Measurements from ENCODE around the gene CBX8. TPM values are rescaled to one million over a fixed set of nuclear protein-coding genes. Genes with fewer than 3 reads are reported as not detected.

CBX8 gene
- total and polyA plus RNA-seq, 2 of the 13 experiments (the other 11 are each of a cell fraction or from before 2014, with no cell fraction given): 0.34 to 12.6 TPM

DNA sequence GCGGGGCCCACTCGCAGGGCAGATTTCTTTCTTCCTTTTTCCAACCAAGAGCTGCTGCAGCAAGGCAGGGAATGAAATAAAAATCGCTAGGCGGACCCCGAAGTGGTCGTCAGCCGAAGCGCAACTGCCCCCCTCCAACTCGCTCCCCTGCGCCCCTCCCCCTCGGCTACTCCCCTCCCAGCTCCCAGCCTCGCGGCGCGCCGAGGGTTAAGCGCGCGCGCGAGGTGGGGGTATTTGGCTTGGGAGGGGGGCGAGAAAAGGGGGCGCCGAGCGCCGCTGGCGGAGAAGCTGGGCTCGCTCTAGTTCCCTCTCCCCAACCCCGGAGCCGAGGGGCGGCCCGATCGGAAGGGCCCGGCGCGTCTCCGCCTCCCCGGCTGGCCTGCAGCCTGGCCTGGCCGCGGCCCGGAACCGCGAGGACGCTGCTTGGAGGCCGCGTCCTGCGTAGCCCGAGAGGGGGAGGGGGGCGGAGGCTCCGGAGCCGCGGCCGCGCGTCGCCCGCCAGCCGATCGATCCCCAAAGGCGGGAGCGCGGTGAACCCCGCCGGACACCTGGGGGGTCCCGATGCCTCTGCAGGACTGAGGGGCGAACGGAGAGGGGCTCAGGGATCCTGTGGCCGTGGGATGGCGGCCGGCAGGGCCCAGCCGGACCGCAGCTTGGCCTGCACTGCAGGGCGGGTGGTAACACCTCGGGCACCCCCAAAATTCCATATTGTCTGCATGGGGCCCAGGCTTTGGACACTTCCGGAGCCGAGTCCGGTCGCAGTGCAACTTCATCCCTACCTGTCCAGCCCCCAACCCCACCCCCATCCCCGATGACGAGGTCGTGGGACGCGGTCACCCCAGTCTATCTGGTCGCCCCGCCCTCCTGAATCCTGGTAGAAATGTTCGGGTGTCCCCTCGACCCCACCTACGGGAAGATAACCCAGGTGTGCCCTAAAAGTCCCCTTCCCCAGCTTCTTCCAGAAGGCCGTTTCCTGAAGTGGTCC is 47.2 kb upstream of the CBX8 start (continued):
- no peak for TF ChIP-seq TAF15 (IDR thresholded peaks at IDR 0.05; ENCODE audit: low read depth, low read length, poor library complexity, severe bottlenecking)
- TF ChIP-seq ZNF326 (CRISPR knock-in tag; IDR thresholded peaks at IDR 0.05; ENCODE audit: borderline replicate concordance): no peak
- TF ChIP-seq NFRKB (IDR thresholded peaks at IDR 0.05): no peak
- peak; percentile 93 for TF ChIP-seq ZNF563 (CRISPR knock-in tag; IDR thresholded peaks at IDR 0.05)
- no peak for TF ChIP-seq SATB2 (CRISPR knock-in tag; IDR thresholded peaks at IDR 0.05)
- TF ChIP-seq, protein P1, sequence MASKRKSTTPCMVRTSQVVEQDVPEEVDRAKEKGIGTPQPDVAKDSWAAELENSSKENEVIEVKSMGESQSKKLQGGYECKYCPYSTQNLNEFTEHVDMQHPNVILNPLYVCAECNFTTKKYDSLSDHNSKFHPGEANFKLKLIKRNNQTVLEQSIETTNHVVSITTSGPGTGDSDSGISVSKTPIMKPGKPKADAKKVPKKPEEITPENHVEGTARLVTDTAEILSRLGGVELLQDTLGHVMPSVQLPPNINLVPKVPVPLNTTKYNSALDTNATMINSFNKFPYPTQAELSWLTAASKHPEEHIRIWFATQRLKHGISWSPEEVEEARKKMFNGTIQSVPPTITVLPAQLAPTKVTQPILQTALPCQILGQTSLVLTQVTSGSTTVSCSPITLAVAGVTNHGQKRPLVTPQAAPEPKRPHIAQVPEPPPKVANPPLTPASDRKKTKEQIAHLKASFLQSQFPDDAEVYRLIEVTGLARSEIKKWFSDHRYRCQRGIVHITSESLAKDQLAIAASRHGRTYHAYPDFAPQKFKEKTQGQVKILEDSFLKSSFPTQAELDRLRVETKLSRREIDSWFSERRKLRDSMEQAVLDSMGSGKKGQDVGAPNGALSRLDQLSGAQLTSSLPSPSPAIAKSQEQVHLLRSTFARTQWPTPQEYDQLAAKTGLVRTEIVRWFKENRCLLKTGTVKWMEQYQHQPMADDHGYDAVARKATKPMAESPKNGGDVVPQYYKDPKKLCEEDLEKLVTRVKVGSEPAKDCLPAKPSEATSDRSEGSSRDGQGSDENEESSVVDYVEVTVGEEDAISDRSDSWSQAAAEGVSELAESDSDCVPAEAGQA (IDR thresholded peaks at IDR 0.05; ENCODE audit: low read depth): no peak
- TF ChIP-seq, protein P1 (CRISPR knock-in tag; IDR thresholded peaks at IDR 0.05; ENCODE audit: borderline replicate concordance): no peak
- TF ChIP-seq FOXO1 (CRISPR knock-in tag; IDR thresholded peaks at IDR 0.05): peak; percentile 42; the same call in 1 of the 2 replicates
- TF ChIP-seq, protein P2, sequence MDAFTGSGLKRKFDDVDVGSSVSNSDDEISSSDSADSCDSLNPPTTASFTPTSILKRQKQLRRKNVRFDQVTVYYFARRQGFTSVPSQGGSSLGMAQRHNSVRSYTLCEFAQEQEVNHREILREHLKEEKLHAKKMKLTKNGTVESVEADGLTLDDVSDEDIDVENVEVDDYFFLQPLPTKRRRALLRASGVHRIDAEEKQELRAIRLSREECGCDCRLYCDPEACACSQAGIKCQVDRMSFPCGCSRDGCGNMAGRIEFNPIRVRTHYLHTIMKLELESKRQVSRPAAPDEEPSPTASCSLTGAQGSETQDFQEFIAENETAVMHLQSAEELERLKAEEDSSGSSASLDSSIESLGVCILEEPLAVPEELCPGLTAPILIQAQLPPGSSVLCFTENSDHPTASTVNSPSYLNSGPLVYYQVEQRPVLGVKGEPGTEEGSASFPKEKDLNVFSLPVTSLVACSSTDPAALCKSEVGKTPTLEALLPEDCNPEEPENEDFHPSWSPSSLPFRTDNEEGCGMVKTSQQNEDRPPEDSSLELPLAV (CRISPR knock-in tag; conservative IDR thresholded peaks at IDR 0.05; ENCODE audit: low read depth): peak; percentile 80; the same call in 1 of the 2 replicates
- TF ChIP-seq EP300 (IDR thresholded peaks at IDR 0.05; ENCODE audit: low read depth in 2 of 2, low read length in 2 of 2): no peak
- TF ChIP-seq EP300 (CRISPR knock-in tag; IDR thresholded peaks at IDR 0.05; ENCODE audit: borderline replicate concordance): 0 out of 2 replicates have a peak, but pooled peaks have one; percentile 25
- peak; percentile 94 for TF ChIP-seq CCDC6 (CRISPR knock-in tag; IDR thresholded peaks at IDR 0.05)
- no peak for TF ChIP-seq PLRG1 (conservative IDR thresholded peaks at IDR 0.05)
- TF ChIP-seq ZNF331 (CRISPR knock-in tag; IDR thresholded peaks at IDR 0.05): peak; percentile 72
- TF ChIP-seq, protein P3, sequence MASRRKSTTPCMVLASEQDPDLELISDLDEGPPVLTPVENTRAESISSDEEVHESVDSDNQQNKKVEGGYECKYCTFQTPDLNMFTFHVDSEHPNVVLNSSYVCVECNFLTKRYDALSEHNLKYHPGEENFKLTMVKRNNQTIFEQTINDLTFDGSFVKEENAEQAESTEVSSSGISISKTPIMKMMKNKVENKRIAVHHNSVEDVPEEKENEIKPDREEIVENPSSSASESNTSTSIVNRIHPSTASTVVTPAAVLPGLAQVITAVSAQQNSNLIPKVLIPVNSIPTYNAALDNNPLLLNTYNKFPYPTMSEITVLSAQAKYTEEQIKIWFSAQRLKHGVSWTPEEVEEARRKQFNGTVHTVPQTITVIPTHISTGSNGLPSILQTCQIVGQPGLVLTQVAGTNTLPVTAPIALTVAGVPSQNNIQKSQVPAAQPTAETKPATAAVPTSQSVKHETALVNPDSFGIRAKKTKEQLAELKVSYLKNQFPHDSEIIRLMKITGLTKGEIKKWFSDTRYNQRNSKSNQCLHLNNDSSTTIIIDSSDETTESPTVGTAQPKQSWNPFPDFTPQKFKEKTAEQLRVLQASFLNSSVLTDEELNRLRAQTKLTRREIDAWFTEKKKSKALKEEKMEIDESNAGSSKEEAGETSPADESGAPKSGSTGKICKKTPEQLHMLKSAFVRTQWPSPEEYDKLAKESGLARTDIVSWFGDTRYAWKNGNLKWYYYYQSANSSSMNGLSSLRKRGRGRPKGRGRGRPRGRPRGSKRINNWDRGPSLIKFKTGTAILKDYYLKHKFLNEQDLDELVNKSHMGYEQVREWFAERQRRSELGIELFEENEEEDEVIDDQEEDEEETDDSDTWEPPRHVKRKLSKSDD (CRISPR knock-in tag; IDR thresholded peaks at IDR 0.05; ENCODE audit: low read depth): peak; percentile 87
- peak; percentile 43; the same call in 1 of the 2 replicates for TF ChIP-seq SIX1 (CRISPR knock-in tag; IDR thresholded peaks at IDR 0.05; ENCODE audit: borderline replicate concordance)
- TF ChIP-seq ZNF451 (CRISPR knock-in tag; IDR thresholded peaks at IDR 0.05): peak; percentile 93
- TF ChIP-seq, protein P4, sequence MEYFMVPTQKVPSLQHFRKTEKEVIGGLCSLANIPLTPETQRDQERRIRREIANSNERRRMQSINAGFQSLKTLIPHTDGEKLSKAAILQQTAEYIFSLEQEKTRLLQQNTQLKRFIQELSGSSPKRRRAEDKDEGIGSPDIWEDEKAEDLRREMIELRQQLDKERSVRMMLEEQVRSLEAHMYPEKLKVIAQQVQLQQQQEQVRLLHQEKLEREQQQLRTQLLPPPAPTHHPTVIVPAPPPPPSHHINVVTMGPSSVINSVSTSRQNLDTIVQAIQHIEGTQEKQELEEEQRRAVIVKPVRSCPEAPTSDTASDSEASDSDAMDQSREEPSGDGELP (IDR thresholded peaks at IDR 0.05; ENCODE audit: borderline replicate concordance, low read depth): no peak

Data from HepG2 (cell line).